Aorta (tissue), 5 donors: ENCODE data around the gene CTNNBL1. TPM values are rescaled to one million over a fixed set of nuclear protein-coding genes. Genes with fewer than 3 reads are reported as not detected.
"Not testable (repeated sequence)": the region's sequence is repeated elsewhere in the genome, so short reads cannot be mapped to it uniquely, and the experiment has no call there.

ENCODE experiments used
- ATAC-seq: fragments of 200-7000 bp; cut with Tn5 transposase; one replicate; pipeline ENCODE4 v1.9.1; 2022; ENCODE audit warnings: moderate library complexity; ENCODE audit not compliant: low FRiP score
- DNase-seq, 2 donors: peaks; one replicate each; pipeline ENCODE4 v3.0.0-alpha.2; 2020
- H3K27ac ChIP-seq, 2 donors: one replicate each; pipeline ENCODE4 v1.5.1; 2013; ENCODE audit warnings: low read length in 2 of 2, mild to moderate bottlenecking in 2 of 2, moderate library complexity in 2 of 2, control low read depth in 1 of 2, inconsistent platforms in 1 of 2, low read depth in 1 of 2
- H3K27me3 ChIP-seq, 2 donors: one replicate each; pipeline ENCODE4 v1.6.1; 2013; ENCODE audit warnings: control low read depth in 1 of 2, low read length in 1 of 2, mild to moderate bottlenecking in 1 of 2, moderate library complexity in 1 of 2; ENCODE audit not compliant: insufficient read depth in 2 of 2, control insufficient read depth in 1 of 2
- H3K36me3 ChIP-seq, 2 donors: one replicate each; pipeline ENCODE4 v1.6.1; 2013; ENCODE audit warnings: control low read depth in 1 of 2, low read length in 1 of 2, mild to moderate bottlenecking in 1 of 2; ENCODE audit not compliant: insufficient read depth in 2 of 2, control insufficient read depth in 1 of 2
- H3K4me1 ChIP-seq, 2 donors: one replicate each; pipeline ENCODE4 v1.6.1; 2013; ENCODE audit warnings: low read length in 2 of 2, control low read depth in 1 of 2, mild to moderate bottlenecking in 1 of 2, moderate library complexity in 1 of 2; ENCODE audit not compliant: insufficient read depth in 2 of 2, control insufficient read depth in 1 of 2
- H3K4me3 ChIP-seq, 2 donors: one replicate each; pipeline ENCODE4 v1.5.1; 2013; ENCODE audit warnings: low read length in 2 of 2, control low read depth in 1 of 2, mild to moderate bottlenecking in 1 of 2
- H3K9me3 ChIP-seq: one replicate; pipeline ENCODE4 v1.6.1; 2013; ENCODE audit warnings: mild to moderate bottlenecking, low read length; ENCODE audit not compliant: control insufficient read depth
- WGBS, 2 donors: extraction: QIAGEN DNeasy Blood & Tissue Kit; methylation state at CpG; one replicate each; pipeline ENCODE4 v1.1.7; 2013; 5-methylcytosine and 5-hydroxymethylcytosine counted together
- intact Hi-C, 2 donors: fragments of 100-400 bp; cut with DNase I; formaldehyde crosslinking; loops; one replicate each; pipeline versions ENCODE4 v1.14.2 to v1.15.0; 2022
- polyA plus RNA-seq, 2 donors: library from polyadenylated mRNA; stranded (reverse); fragments of 200-250 nt; gene quantifications; one replicate each; pipeline ENCODE4 v1.2.3, GENCODE V29; 2013
- total RNA-seq, 2 donors: library from RNA; stranded (reverse); fragmentation: NEBNext Ultra II Directional; extraction: Animal tissue kit (Norgen Biotek cat#: 25700); gene quantifications; one replicate each; pipeline ENCODE4 v1.2.1, GENCODE V29; 2021
- donor health status: healthy with polysubstance abuse.
- donor health status: Bipolar disorder and iron deficiency.
- donor health status: DM: no; HTN: no; CAD: no.
- donor health status: DM: no; HTN: no; CAD: no.
- donor health status: DM: yes; HTN: yes; CAD: no.

CTNNBL1 gene
- total and polyA plus RNA-seq, 4 donors: 42.9 to 71.2 (median 54.4) TPM

DNA sequence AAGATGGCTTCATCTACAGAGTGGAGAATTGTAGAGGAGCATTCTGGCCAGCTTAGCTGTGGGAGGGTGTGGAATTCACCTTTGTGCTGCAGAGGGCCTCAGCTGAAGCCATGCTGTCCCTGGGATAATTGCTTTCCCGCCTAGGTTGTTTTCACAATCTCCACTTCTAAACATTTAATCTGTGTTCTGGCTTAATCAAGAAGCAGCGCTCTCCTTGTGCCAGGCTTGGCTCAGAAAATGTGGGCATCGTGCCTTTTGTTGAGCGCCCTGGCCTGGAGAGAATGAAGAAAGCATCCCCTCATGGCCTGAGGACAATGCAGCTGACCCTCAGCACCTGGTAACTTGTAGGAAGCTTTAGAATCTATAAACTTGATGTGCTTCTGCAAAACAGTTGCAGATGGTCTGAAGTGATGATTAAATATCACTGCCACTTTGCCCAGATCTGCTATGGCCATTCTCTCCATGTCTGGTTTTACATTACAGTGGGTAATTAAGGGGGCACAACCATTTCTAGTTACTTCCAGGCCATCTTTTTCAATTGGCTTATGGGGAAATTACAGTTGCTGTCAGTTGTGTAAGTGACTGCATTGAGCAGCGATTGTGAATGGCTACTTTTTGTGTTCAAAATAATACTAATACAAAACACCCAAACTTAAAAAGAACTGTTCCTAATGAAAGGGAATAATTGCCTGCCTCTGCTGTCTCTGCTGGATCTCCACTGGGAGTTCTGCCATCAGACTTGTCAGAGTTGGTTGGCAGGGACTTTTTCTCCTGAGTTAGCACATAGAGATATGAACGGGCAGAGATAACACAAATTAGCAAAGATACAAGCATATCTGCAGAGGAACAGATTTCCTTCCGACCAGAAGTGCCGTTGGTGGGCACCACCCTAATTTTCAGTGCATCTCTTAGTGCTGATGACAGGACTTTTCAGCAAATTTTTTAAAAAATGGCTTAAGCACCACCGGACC lies 18.4 kb downstream of the CTNNBL1 start:
- Histone ChIP-seq H3K4me1 (peaks cover 0 to 2% of the 10 kb centered on the region in 2 donors), H3K4me3 (no peak overlapping the region), H3K27ac (no peak overlapping the region), H3K9me3 (no peaks in the 10 kb centered on the region), H3K27me3 (no peaks in the 10 kb centered on the region), H3K36me3 (no peaks in the 10 kb centered on the region)
- DNase-seq: no peak
- intact Hi-C loops: no loop called here
- no peak for ATAC-seq
- WGBS, 2 donors: 19 to 26% methylated on average over 9 of the region's 9 CpGs

DNA sequence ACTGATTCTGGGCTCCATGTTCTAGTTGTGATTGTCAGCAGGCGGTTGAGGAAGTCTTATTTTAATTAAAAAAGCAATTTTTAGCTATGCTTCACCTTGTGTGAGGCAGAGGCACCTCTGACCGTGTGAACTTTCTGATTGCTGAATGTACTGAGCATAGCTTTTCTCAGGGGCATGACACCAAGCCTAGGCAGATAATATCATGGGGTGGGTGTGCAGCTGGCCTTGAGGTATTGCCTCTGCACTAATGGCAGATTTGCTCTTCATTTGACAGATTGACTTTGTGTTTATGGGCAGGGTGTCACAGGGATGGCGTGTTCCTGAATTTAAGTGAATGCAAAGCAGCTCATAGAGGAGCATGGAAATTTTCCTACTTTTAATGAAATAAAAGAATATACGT lies 19.6 kb downstream of the CTNNBL1 start:
- H3K4me3 ChIP-seq: no peak overlapping the region
- H3K27me3 ChIP-seq: no peaks in the 10 kb centered on the region
- WGBS, 2 donors: 94% methylated on average over 4 of the region's 4 CpGs
- no peaks in the 10 kb centered on the region for H3K9me3 ChIP-seq
- ATAC-seq (no peak), DNase-seq (no peak)
- no peak overlapping the region for H3K27ac ChIP-seq
- intact Hi-C loops: no loop called here
- no peaks in the 10 kb centered on the region for H3K36me3 ChIP-seq
- H3K4me1 ChIP-seq: peaks cover 0 to 2% of the 10 kb centered on the region in 2 donors

DNA sequence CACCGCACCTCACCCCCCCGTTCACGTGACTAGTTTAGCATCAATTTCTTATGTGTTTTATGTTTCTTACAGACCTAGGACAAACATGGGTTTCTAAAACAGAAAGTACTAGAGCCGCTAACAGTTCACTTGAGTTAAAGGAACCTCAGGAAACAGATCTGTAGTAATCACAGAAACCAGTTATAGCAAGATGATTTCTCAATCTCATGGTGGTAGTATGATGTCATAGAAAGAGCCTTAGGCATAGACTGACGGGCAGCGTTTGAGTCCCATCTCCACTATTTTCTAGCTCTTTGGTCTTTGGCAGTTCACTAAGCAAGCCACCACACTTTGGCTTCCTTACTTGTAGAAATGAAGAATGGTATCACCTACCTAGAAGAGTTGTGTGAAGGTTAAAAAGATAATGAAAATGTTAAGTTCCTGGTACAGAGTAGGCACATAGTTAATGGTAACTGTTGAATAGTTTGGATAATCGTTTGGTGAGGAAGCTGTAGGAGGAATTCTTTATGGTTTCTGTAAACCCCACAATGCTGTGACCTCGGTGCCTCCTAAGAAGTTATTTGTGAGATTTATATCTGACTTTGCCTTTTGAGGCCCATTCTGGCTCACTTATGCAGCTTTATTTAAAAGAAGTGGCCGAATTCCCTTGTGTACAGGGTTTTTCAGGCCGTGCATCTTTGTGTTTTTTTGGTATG lies 21.3 kb downstream of the CTNNBL1 start:
- Histone ChIP-seq H3K27ac (no peak overlapping the region), H3K36me3 (no peaks in the 10 kb centered on the region), H3K4me1 (peaks cover 0 to 2% of the 10 kb centered on the region in 2 donors), H3K27me3 (no peaks in the 10 kb centered on the region), H3K4me3 (no peak overlapping the region), H3K9me3 (no peaks in the 10 kb centered on the region)
- intact Hi-C loops: no loop called here
- DNase-seq (no peak), ATAC-seq (no peak)
- WGBS, 2 donors: 87 to 92% methylated on average over 10 of the region's 10 CpGs

DNA sequence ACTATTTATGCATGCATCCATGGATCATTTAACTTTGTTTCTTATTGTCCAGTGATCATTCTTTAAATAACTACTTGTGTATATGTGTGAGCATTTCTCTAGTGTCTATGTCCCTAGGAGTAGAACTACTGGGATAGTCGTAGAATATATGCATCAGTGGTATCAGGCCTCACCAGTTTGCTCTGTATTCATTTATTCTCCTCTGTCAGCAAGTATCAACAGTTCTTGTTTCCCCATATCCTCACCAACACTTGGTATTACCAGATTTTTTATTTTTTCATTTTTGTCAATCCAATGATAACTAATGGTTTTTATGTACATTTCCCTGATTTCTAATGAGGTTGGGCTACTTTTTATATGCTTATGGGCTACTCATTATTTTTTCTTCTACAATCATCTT lies 27.9 kb downstream of the CTNNBL1 start:
- intact Hi-C loops: no loop called here
- 100% methylated on average over 1 of the region's 1 CpG for WGBS, 2 donors
- H3K9me3 ChIP-seq: no peaks in the 10 kb centered on the region
- DNase-seq: no peak
- ATAC-seq: no peak
- no peaks in the 10 kb centered on the region for H3K4me1 ChIP-seq
- no peak overlapping the region for H3K27ac ChIP-seq
- H3K4me3 ChIP-seq: no peak overlapping the region
- H3K27me3 ChIP-seq: no peaks in the 10 kb centered on the region
- no peaks in the 10 kb centered on the region for H3K36me3 ChIP-seq

DNA sequence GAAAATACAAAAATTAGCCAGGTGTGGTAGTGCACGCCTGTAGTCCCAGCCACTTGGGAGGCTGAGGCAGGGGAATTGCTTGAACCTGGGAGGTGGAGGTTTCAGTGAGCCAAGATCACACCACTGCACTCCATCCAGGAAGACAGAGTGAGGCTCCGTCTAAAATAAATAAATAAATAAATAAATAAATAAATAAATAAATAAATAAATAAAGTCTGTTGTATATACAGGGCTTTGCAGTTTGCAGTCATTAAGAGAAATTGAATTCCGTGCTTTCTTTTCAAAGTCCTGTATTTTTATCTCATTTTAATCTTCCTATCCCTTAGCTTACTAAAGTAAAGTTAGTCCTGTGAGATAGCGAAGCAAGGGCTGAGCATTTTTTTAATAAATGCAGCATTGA lies 28.5 kb downstream of the CTNNBL1 start:
- H3K27me3 ChIP-seq, H3K36me3 ChIP-seq, H3K27ac ChIP-seq, H3K4me1 ChIP-seq, ATAC-seq, H3K4me3 ChIP-seq, DNase-seq, H3K9me3 ChIP-seq, intact Hi-C loops: not testable (repeated sequence)
- WGBS, 2 donors: 95 to 99% methylated on average over 4 of the region's 4 CpGs

DNA sequence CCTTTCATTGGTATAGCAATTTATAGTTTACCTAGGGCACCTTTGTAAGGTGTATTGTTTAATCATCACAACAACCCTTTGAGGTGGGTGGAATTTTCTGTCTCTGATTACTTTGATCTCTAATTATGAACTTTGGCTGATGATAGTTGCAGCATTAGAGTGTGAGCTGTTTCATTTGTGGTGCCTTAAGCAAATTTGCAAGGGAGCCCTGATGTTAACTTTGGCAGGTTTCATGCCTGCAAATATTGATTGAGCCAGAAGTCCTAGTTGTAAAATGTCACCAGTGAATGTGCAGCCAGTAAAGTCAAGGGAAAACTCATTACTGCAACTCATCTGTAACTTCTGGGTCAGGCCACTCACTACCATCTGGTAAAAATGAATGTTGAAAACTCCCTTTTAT lies 29.8 kb downstream of the CTNNBL1 start:
- ATAC-seq: no peak

DNA sequence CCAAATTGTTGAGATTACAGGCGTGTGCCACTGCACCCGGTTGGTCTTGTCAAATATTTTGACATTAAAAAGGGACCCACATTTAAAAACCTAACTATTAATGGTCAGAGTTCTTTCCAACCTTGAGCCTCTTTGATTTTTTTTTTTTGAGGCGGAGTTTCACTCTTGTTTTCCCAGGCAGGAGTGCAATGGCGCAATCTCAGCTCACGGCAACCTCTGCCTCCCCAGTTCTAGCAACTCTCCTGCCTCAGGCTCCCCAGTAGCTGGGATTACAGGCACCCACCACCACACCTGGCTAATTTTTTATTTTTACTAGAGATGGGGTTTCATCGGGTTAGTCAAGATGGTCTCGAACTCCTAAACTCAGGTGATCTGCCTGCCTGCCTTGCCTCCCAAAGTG lies 31.3 kb downstream of the CTNNBL1 start:
- WGBS, 2 donors: 94 to 95% methylated on average over 7 of the region's 7 CpGs
- Histone ChIP-seq H3K27ac (no peak overlapping the region), H3K27me3 (no peaks in the 10 kb centered on the region), H3K4me3 (no peak overlapping the region), H3K36me3 (no peaks in the 10 kb centered on the region), H3K9me3 (no peaks in the 10 kb centered on the region), H3K4me1 (peaks cover 0 to 3% of the 10 kb centered on the region in 2 donors)
- no peak for ATAC-seq
- no peak for DNase-seq
- intact Hi-C loops: no loop called here

More for the DNA sequence above, 29.8 kb downstream of the CTNNBL1 start:
- H3K4me1 ChIP-seq: peaks cover 0 to 3% of the 10 kb centered on the region in 2 donors
- intact Hi-C loops: no loop called here
- H3K9me3 ChIP-seq: no peaks in the 10 kb centered on the region
- no peak overlapping the region for H3K27ac ChIP-seq
- no peak for DNase-seq
- H3K27me3 ChIP-seq: no peaks in the 10 kb centered on the region
- no peak overlapping the region for H3K4me3 ChIP-seq
- no peaks in the 10 kb centered on the region for H3K36me3 ChIP-seq

DNA sequence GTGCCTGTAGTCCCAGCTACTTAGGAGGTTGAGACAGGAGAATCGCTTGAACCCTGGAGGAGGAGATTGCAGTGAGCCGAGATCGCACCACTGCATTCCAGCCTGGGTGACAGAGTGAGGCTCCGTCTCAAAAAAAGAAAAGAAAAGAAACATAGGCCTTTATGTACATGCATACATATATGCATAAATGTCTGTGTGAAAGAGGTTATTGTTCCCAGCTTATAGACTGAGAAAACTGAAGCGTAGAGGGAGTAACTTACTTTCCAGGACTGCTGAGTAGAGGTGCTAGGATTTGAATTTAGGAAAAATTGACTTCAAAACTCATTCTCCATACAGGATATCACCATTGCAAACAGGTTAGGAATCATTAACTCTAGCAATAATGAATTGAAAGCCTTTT lies 32.0 kb downstream of the CTNNBL1 start:
- no peak for DNase-seq
- Histone ChIP-seq H3K9me3 (no peaks in the 10 kb centered on the region), H3K36me3 (no peaks in the 10 kb centered on the region), H3K4me3 (no peak overlapping the region), H3K27ac (no peak overlapping the region), H3K4me1 (peaks cover 0 to 3% of the 10 kb centered on the region in 2 donors), H3K27me3 (no peaks in the 10 kb centered on the region)
- 84 to 87% methylated on average over 5 of the region's 5 CpGs for WGBS, 2 donors
- intact Hi-C loops: no loop called here
- no peak for ATAC-seq

DNA sequence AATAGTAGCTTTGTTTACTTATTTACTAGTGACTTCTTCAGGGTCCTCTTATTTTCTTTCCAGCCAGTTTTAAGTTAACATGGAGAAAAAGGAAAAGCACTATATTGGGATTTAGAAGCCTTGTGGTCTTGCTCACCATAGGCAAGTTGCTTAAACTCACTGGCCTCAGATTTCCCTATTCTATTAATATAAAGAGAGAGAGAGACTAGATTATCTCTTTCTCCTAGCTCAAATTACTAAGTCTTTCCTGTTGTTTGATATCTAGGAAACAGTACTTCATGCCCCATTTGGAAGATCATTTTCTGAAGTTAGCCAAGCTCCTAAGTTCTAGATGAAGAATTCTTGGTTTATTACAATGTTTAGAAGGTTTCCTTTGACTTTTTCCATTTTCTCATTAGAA lies 32.5 kb downstream of the CTNNBL1 start:
- DNase-seq: no peak
- no peaks in the 10 kb centered on the region for H3K9me3 ChIP-seq
- ATAC-seq: no peak
- intact Hi-C loops: no loop called here
- no peaks in the 10 kb centered on the region for H3K36me3 ChIP-seq
- no peaks in the 10 kb centered on the region for H3K27me3 ChIP-seq
- no peak overlapping the region for H3K27ac ChIP-seq
- H3K4me3 ChIP-seq: no peak overlapping the region
- peaks cover 0 to 3% of the 10 kb centered on the region in 2 donors for H3K4me1 ChIP-seq
